Liver (tissue), 9 donors: ENCODE data around the gene HES3. TPM values are rescaled to one million over a fixed set of nuclear protein-coding genes. Genes with fewer than 3 reads are reported as not detected.

Source experiments
- DNase-seq: peaks from one replicate; pipeline ENCODE4 v3.0.0-alpha.2; 2017; ENCODE audit warnings: low spot score
- H3K27ac ChIP-seq, 2 donors: one replicate each; pipeline ENCODE4 v1.7.0; 2013; ENCODE audit warnings: inconsistent platforms in 2 of 2, low read length in 2 of 2, control low read depth in 1 of 2, low read depth in 1 of 2, mild to moderate bottlenecking in 1 of 2
- H3K27me3 ChIP-seq, 4 donors: one replicate each; pipeline versions ENCODE4 v1.6.1 to v1.7.0; 2013; ENCODE audit warnings: low read length in 3 of 4, inconsistent platforms in 1 of 4, mild to moderate bottlenecking in 1 of 4, moderate library complexity in 1 of 4; ENCODE audit not compliant: control insufficient read depth in 4 of 4, insufficient read depth in 4 of 4
- H3K36me3 ChIP-seq, 4 donors: one replicate each; pipeline versions ENCODE4 v1.6.1 to v1.7.0; 2013; ENCODE audit warnings: low read length in 3 of 4, mild to moderate bottlenecking in 3 of 4, low read depth in 1 of 4, moderate library complexity in 1 of 4; ENCODE audit not compliant: control insufficient read depth in 4 of 4, insufficient read depth in 3 of 4
- H3K4me1 ChIP-seq, 4 donors: one replicate each; pipeline versions ENCODE4 v1.6.1 to v1.7.0; 2013; ENCODE audit warnings: low read length in 3 of 4, mild to moderate bottlenecking in 3 of 4, moderate library complexity in 1 of 4; ENCODE audit not compliant: control insufficient read depth in 4 of 4, insufficient read depth in 4 of 4
- H3K4me3 ChIP-seq, 3 donors: one replicate each; pipeline versions ENCODE4 v1.6.1 to v1.7.0; 2013; ENCODE audit warnings: low read length in 3 of 3, control low read depth in 1 of 3, low read depth in 1 of 3, mild to moderate bottlenecking in 1 of 3
- H3K9ac ChIP-seq, 2 donors: one replicate each; pipeline ENCODE4 v1.7.0; 2013; ENCODE audit warnings: low read length in 2 of 2, mild to moderate bottlenecking in 2 of 2, moderate library complexity in 2 of 2, control low read depth in 1 of 2, low read depth in 1 of 2
- H3K9me3 ChIP-seq, 4 donors: one replicate each; pipeline versions ENCODE4 v1.6.1 to v1.7.0; 2013; ENCODE audit warnings: low read length in 3 of 4; ENCODE audit not compliant: control insufficient read depth in 4 of 4
- EGR1 ChIP-seq, 2 donors: IDR thresholded peaks; 2 replicates each; pipeline ENCODE4 v1.6.1; 2016 to 2018; ENCODE audit warnings: antibody characterized with exemption in 2 of 2, low read depth in 2 of 2
- FOXA1 ChIP-seq: IDR thresholded peaks from 2 replicates; pipeline ENCODE4 v1.6.1; 2016; ENCODE audit warnings: antibody characterized with exemption
- FOXA2 ChIP-seq: IDR thresholded peaks from 2 replicates; pipeline ENCODE4 v1.6.1; 2016; ENCODE audit warnings: antibody characterized with exemption
- GABPA ChIP-seq, 2 donors: IDR thresholded peaks in 1 of 2; conservative IDR thresholded peaks in 1 of 2; 2 replicates each; pipeline ENCODE4 v1.6.1; 2016; ENCODE audit warnings: antibody characterized with exemption in 2 of 2, mild to moderate bottlenecking in 1 of 2, moderate library complexity in 1 of 2
- HNF4A ChIP-seq, 2 donors: conservative IDR thresholded peaks; 2 replicates each; pipeline ENCODE4 v1.6.1; 2016; ENCODE audit warnings: antibody characterized with exemption in 2 of 2, mild to moderate bottlenecking in 2 of 2
- HNF4G ChIP-seq: IDR thresholded peaks from 2 replicates; pipeline ENCODE4 v1.6.1; 2016; ENCODE audit warnings: antibody characterized with exemption
- JUND ChIP-seq, 2 donors: IDR thresholded peaks; 2 replicates each; pipeline ENCODE4 v1.6.1; 2016; ENCODE audit warnings: antibody characterized with exemption in 2 of 2
- NR2F2 ChIP-seq: IDR thresholded peaks from 2 replicates; pipeline ENCODE4 v1.6.1; 2016; ENCODE audit warnings: antibody characterized with exemption
- RAD21 ChIP-seq, 2 donors: IDR thresholded peaks; 2 replicates each; pipeline ENCODE4 v1.6.1; 2016; ENCODE audit warnings: antibody characterized with exemption in 2 of 2, mild to moderate bottlenecking in 2 of 2
- RXRA ChIP-seq, 2 donors: IDR thresholded peaks; 2 replicates each; pipeline ENCODE4 v1.6.1; 2017 to 2018; ENCODE audit warnings: antibody characterized with exemption in 2 of 2, mild to moderate bottlenecking in 1 of 2
- SP1 ChIP-seq: IDR thresholded peaks from 2 replicates; pipeline ENCODE4 v1.6.1; 2018; ENCODE audit warnings: antibody characterized with exemption, mild to moderate bottlenecking
- TAF1 ChIP-seq: conservative IDR thresholded peaks from 2 replicates; pipeline ENCODE4 v1.6.1; 2016; ENCODE audit warnings: antibody characterized with exemption, mild to moderate bottlenecking
- YY1 ChIP-seq: IDR thresholded peaks from 2 replicates; pipeline ENCODE4 v1.6.1; 2016; ENCODE audit warnings: antibody characterized with exemption, mild to moderate bottlenecking
- WGBS: extraction: QIAGEN DNeasy Blood & Tissue Kit; methylation state at CpG from one replicate; pipeline ENCODE4 v1.1.7; 2013; 5-methylcytosine and 5-hydroxymethylcytosine counted together
- polyA plus RNA-seq, 2 donors: library from polyadenylated mRNA; stranded (reverse) in 1 of 2; unstranded in 1 of 2; fragments of 200-250 nt in 1 of 2; fragments of >200 nt in 1 of 2; fragmentation: Nextera tagmentation in 1 of 2; extraction: Ambion mirVana in 1 of 2; gene quantifications; one replicate each; pipeline versions ENCODE4 v1.2.1 to v1.2.3, GENCODE V29; 2013 to 2015
- total RNA-seq, 2 donors: library from RNA; depleted of rRNA; stranded (reverse); fragments of >200 nt; gene quantifications; one replicate each; pipeline ENCODE4 v1.2.3, GENCODE V29; 2014
- TF ChIP-seq, protein P1 (sequence below): IDR thresholded peaks from 2 replicates; pipeline ENCODE4 v1.6.1; 2016; ENCODE audit warnings: antibody characterized with exemption
- TF ChIP-seq, protein P2 (sequence below): IDR thresholded peaks from 2 replicates; pipeline ENCODE4 v1.6.1; 2016; ENCODE audit warnings: antibody characterized with exemption
- TF ChIP-seq, protein P3 (sequence below): IDR thresholded peaks from 2 replicates; pipeline ENCODE4 v1.6.1; 2016; ENCODE audit warnings: antibody characterized with exemption
- TF ChIP-seq, protein P4 (sequence below): IDR thresholded peaks from 2 replicates; pipeline ENCODE4 v1.6.1; 2016; ENCODE audit warnings: antibody characterized with exemption, mild to moderate bottlenecking
- TF ChIP-seq, protein P5 (sequence below): fragments of 150-350 bp; IDR thresholded peaks from 2 replicates; pipeline ENCODE4 v1.5.1; 2017; ENCODE audit warnings: improper control_type of control experiment, low read depth, low read length; ENCODE audit not compliant: missing input control
- donor health status: healthy.
- donor health status: healthy.
- donor health status: healthy.
- donor health status: healthy.
- donor health status: healthy.

HES3 gene
- total and polyA plus RNA-seq, 4 donors = not detected

DNA sequence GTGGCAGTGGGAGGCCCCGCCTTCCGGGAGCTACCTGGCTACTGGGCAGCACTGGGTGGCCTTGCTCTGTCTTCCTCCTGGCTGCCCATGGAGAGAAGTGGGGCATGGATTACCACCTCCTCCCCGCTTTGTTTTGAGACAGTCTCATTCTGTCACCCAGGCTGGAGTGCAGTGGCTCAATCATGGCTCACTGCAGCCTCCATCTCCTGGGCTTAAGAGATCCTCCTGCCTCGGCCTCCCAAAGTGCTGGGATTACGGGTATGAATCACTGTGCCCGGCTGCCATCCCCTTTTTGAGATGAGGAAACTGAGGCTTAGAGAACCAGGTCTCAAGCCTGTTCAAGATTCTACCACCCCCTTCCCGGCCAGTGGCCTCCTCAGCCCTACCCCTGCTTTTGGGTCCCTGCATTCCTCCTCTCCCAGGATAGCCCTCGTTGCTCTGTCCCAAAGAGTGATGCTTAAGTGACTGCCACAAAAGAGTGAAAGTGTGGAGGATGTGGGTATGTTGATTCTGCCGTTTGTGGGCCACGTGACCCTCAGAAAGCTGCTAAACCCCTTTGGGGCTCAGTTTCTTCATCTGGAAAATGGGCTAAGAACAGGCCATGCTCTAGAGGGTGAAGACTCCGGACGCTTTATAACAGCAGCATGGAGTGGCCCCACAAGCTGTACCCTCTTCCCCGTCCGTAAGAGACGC lies 7.8 kb downstream of the HES3 start:
- Histone ChIP-seq H3K4me3 (no peak overlapping the region), H3K9me3 (no peaks in the 10 kb centered on the region), H3K27me3 (peaks cover 0 to 5% (median 2%) of the 10 kb centered on the region in 4 donors), H3K27ac (no peak overlapping the region), H3K9ac (no peak overlapping the region), H3K4me1 (peaks cover 0 to 18% (median 6%) of the 10 kb centered on the region in 4 donors), H3K36me3 (no peaks in the 10 kb centered on the region)
- TF ChIP-seq HNF4G = no peak
- TF ChIP-seq FOXA2 = no peak
- no peak for TF ChIP-seq HNF4A (conservative IDR thresholded peaks at IDR 0.05)
- TF ChIP-seq RAD21 (IDR thresholded peaks at IDR 0.05) = no peak
- TF ChIP-seq FOXA1 = no peak
- no peak for TF ChIP-seq TAF1
- no peak for TF ChIP-seq RXRA (IDR thresholded peaks at IDR 0.05)
- TF ChIP-seq GABPA (IDR thresholded peaks at IDR 0.05 in 1 of 2, conservative IDR thresholded peaks at IDR 0.05 in 1 of 2) = no peak
- TF ChIP-seq SP1 = no peak
- TF ChIP-seq, protein P1, sequence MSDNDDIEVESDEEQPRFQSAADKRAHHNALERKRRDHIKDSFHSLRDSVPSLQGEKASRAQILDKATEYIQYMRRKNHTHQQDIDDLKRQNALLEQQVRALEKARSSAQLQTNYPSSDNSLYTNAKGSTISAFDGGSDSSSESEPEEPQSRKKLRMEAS = no peak
- TF ChIP-seq, protein P2, sequence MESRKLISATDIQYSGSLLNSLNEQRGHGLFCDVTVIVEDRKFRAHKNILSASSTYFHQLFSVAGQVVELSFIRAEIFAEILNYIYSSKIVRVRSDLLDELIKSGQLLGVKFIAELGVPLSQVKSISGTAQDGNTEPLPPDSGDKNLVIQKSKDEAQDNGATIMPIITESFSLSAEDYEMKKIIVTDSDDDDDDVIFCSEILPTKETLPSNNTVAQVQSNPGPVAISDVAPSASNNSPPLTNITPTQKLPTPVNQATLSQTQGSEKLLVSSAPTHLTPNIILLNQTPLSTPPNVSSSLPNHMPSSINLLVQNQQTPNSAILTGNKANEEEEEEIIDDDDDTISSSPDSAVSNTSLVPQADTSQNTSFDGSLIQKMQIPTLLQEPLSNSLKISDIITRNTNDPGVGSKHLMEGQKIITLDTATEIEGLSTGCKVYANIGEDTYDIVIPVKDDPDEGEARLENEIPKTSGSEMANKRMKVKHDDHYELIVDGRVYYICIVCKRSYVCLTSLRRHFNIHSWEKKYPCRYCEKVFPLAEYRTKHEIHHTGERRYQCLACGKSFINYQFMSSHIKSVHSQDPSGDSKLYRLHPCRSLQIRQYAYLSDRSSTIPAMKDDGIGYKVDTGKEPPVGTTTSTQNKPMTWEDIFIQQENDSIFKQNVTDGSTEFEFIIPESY = no peak
- TF ChIP-seq, protein P3, sequence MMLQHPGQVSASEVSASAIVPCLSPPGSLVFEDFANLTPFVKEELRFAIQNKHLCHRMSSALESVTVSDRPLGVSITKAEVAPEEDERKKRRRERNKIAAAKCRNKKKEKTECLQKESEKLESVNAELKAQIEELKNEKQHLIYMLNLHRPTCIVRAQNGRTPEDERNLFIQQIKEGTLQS = no peak
- no peak for TF ChIP-seq YY1
- TF ChIP-seq, protein P4, sequence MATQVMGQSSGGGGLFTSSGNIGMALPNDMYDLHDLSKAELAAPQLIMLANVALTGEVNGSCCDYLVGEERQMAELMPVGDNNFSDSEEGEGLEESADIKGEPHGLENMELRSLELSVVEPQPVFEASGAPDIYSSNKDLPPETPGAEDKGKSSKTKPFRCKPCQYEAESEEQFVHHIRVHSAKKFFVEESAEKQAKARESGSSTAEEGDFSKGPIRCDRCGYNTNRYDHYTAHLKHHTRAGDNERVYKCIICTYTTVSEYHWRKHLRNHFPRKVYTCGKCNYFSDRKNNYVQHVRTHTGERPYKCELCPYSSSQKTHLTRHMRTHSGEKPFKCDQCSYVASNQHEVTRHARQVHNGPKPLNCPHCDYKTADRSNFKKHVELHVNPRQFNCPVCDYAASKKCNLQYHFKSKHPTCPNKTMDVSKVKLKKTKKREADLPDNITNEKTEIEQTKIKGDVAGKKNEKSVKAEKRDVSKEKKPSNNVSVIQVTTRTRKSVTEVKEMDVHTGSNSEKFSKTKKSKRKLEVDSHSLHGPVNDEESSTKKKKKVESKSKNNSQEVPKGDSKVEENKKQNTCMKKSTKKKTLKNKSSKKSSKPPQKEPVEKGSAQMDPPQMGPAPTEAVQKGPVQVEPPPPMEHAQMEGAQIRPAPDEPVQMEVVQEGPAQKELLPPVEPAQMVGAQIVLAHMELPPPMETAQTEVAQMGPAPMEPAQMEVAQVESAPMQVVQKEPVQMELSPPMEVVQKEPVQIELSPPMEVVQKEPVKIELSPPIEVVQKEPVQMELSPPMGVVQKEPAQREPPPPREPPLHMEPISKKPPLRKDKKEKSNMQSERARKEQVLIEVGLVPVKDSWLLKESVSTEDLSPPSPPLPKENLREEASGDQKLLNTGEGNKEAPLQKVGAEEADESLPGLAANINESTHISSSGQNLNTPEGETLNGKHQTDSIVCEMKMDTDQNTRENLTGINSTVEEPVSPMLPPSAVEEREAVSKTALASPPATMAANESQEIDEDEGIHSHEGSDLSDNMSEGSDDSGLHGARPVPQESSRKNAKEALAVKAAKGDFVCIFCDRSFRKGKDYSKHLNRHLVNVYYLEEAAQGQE = no peak
- no peak for DNase-seq
- 81% methylated on average over 15 of the region's 15 CpGs for WGBS

DNA sequence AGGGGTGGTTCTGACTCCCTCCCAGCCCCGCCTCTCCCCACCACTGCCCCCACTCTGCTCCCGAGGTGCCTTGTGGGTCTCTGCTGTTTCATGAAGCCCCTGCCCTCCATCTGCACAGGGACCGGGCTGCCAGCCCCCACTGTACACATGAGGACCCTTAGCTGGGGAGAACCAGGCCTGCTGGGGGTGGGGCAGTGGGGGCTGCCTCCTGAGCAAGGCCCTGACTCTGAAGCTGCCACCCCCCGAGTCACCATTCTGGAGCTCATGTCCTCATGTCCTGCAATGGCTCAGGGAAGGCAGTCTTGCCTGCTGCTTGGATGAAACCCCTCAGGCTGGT lies 8.4 kb downstream of the HES3 start:
- 90% methylated on average over 4 of the region's 4 CpGs for WGBS
- Histone ChIP-seq H3K27me3 (peaks cover 0 to 5% (median 2%) of the 10 kb centered on the region in 4 donors), H3K27ac (no peak overlapping the region), H3K4me1 (peaks cover 0 to 15% (median 5%) of the 10 kb centered on the region in 4 donors), H3K4me3 (no peak overlapping the region), H3K36me3 (no peaks in the 10 kb centered on the region), H3K9me3 (no peaks in the 10 kb centered on the region), H3K9ac (no peak overlapping the region)
- TF ChIP-seq HNF4G (no peak), FOXA2 (no peak), JUND (IDR thresholded peaks at IDR 0.05) (no peak), SP1 (no peak), RAD21 (IDR thresholded peaks at IDR 0.05) (no peak), RXRA (IDR thresholded peaks at IDR 0.05) (no peak), HNF4A (conservative IDR thresholded peaks at IDR 0.05) (no peak), TAF1 (no peak), FOXA1 (no peak), YY1 (no peak), NR2F2 (no peak), EGR1 (IDR thresholded peaks at IDR 0.05; ENCODE audit: low read depth in 2 of 2) (no peak)
- TF ChIP-seq, protein P5, sequence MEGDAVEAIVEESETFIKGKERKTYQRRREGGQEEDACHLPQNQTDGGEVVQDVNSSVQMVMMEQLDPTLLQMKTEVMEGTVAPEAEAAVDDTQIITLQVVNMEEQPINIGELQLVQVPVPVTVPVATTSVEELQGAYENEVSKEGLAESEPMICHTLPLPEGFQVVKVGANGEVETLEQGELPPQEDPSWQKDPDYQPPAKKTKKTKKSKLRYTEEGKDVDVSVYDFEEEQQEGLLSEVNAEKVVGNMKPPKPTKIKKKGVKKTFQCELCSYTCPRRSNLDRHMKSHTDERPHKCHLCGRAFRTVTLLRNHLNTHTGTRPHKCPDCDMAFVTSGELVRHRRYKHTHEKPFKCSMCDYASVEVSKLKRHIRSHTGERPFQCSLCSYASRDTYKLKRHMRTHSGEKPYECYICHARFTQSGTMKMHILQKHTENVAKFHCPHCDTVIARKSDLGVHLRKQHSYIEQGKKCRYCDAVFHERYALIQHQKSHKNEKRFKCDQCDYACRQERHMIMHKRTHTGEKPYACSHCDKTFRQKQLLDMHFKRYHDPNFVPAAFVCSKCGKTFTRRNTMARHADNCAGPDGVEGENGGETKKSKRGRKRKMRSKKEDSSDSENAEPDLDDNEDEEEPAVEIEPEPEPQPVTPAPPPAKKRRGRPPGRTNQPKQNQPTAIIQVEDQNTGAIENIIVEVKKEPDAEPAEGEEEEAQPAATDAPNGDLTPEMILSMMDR = no peak
- TF ChIP-seq, protein P1 = no peak
- no peak for DNase-seq
